HUDEP-2 (cell line): ENCODE measurements around the gene PPP1R9B.

Source experiments
- DNase-seq, 76 experiments: peaks; one replicate each; lab custom pipeline; 2025; ENCODE audit not compliant: unreplicated experiment in 76 of 76; lab: John Stamatoyannopoulos, UW

Gene PPP1R9B

GRCh38 chr17:50129728-50130558, 20.5 kb downstream of the PPP1R9B start, which contains the start of gene SAMD14:
SAMD14 (minus strand) TSS chr17:50130160; CDS start chr17:50124959, 5,201 bp downstream.
- no peak for DNase-seq

- DNase-seq, result no peak
These were observed 21.1 kb downstream of the PPP1R9B start for GRCh38 chr17:50129353-50129727.

- no peak for DNase-seq
These were observed 21.8 kb downstream of the PPP1R9B start for GRCh38 chr17:50128441-50129352.

GRCh38 chr17:50127697-50128361, 22.6 kb downstream of the PPP1R9B start:
- no peak for DNase-seq

- no peak for DNase-seq
These were observed 25.0 kb downstream of the PPP1R9B start for GRCh38 chr17:50125420-50125997.

- no peak for DNase-seq
These were observed 26.7 kb downstream of the PPP1R9B start for GRCh38 chr17:50123649-50124349.

GRCh38 chr17:50122945-50123344, 27.5 kb downstream of the PPP1R9B start:
- no peak for DNase-seq

GRCh38 chr17:50120475-50121253, 29.8 kb downstream of the PPP1R9B start:
- DNase-seq, result no peak

GRCh38 chr17:50118828-50119218, 31.7 kb downstream of the PPP1R9B start:
- DNase-seq, result no peak

- no peak for DNase-seq
These were observed 32.2 kb downstream of the PPP1R9B start for GRCh38 chr17:50118076-50118827.

- DNase-seq, result peak in 50 of 76 experiments; percentile 6 to 70 (median 38)
These were observed 33.0 kb downstream of the PPP1R9B start for GRCh38 chr17:50117202-50118051.

GRCh38 chr17:50115756-50116155, 34.7 kb downstream of the PPP1R9B start:
- DNase-seq, result no peak

- DNase-seq, result peak in 46 of 76 experiments; percentile 3 to 72 (median 33)
These were observed 35.6 kb downstream of the PPP1R9B start for GRCh38 chr17:50114849-50115357.

- DNase-seq, result no peak
These were observed 36.1 kb downstream of the PPP1R9B start for GRCh38 chr17:50114401-50114800.

GRCh38 chr17:50113624-50114320, 36.7 kb downstream of the PPP1R9B start:
- DNase-seq, result no peak

- no peak for DNase-seq
These were observed 37.8 kb downstream of the PPP1R9B start for GRCh38 chr17:50112694-50113093.
